GM19468 (cell line): Measurements from ENCODE around the gene CCDC183.

Source experiments
- ATAC-seq: cut with Tn5 transposase; IDR thresholded peaks from one replicate; pipeline ENCODE4 v1.9.1; 2021; ENCODE audit warnings: mild to moderate bottlenecking, moderate library complexity, moderate number of reproducible peaks; ENCODE audit not compliant: unreplicated experiment; ENCODE audit errors: extremely low read depth

CCDC183 gene

DNA sequence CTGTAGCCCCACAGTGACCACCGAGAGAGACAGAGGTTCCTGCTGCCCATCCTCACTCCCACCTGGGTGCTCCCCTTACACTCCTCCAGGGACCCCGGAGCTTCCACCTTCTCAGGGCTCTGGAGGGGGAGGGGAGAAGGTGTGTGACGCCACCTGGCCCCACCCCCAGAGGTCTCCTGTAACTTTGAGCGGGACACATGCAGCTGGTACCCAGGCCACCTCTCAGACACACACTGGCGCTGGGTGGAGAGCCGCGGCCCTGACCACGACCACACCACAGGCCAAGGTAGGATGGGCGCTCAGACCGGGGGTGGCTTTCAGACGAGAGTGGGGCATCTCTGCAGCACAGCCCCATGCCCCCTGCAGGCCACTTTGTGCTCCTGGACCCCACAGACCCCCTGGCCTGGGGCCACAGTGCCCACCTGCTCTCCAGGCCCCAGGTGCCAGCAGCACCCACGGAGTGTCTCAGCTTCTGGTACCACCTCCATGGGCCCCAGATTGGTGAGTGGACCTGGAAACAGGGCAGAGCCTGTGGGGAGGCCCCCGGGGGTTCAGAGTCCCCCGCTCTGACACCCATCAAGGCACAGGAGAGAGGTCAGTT lies 60.5 kb downstream of the CCDC183 start:
- ATAC-seq, result no peak

DNA sequence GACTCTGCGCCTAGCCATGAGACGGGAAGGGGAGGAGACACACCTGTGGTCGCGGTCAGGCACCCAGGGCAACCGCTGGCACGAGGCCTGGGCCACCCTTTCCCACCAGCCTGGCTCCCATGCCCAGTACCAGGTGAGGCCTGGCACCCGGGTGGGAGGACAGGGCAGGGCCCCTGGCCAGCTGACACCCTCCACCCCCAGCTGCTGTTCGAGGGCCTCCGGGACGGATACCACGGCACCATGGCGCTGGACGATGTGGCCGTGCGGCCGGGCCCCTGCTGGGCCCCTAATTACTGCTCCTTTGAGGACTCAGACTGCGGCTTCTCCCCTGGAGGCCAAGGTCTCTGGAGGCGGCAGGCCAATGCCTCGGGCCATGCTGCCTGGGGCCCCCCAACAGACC lies 61.0 kb downstream of the CCDC183 start:
- ATAC-seq, result no peak
